DOHH2 (cell line): Measurements from ENCODE around the gene PAQR4.

ENCODE experiments used
- H3F3A ChIP-seq: fragments of 200-600 bp; sonication (generic), shearing (Covaris generic); 2 replicates; pipeline ENCODE4 v1.6.0; 2016; ENCODE audit warnings: antibody characterized with exemption, mild to moderate bottlenecking; ENCODE audit not compliant: control insufficient read depth, insufficient read depth
- H3K27ac ChIP-seq: fragments of 200-600 bp; sonication (generic); 2 replicates; pipeline ENCODE4 v1.5.1; 2014; ENCODE audit warnings: low read depth, mild to moderate bottlenecking, low read length, moderate library complexity
- H3K27me3 ChIP-seq: fragments of 200-600 bp; sonication (generic); 2 replicates; pipeline ENCODE4 v1.6.1; 2014; ENCODE audit warnings: mild to moderate bottlenecking, low read length, mixed read lengths; ENCODE audit not compliant: control insufficient read depth
- H3K36me3 ChIP-seq: fragments of 200-600 bp; sonication (generic); 2 replicates; pipeline ENCODE4 v1.6.1; 2014; ENCODE audit warnings: mild to moderate bottlenecking, low read length, moderate library complexity, mixed read lengths; ENCODE audit not compliant: control insufficient read depth
- H3K4me1 ChIP-seq: fragments of 200-600 bp; sonication (generic); 2 replicates; pipeline ENCODE4 v1.6.1; 2014; ENCODE audit warnings: mild to moderate bottlenecking, low read length, mixed read lengths; ENCODE audit not compliant: control insufficient read depth
- H3K4me2 ChIP-seq: fragments of 200-600 bp; sonication (generic); 2 replicates; pipeline ENCODE4 v1.6.0; 2014; ENCODE audit warnings: mild to moderate bottlenecking, low read length, moderate library complexity
- H3K4me3 ChIP-seq: fragments of 200-600 bp; sonication (generic); 2 replicates; pipeline ENCODE4 v1.5.1; 2014; ENCODE audit warnings: mild to moderate bottlenecking, low read length, mixed read lengths
- H3K79me2 ChIP-seq: fragments of 200-600 bp; sonication (generic); 2 replicates; pipeline ENCODE4 v1.6.1; 2014; ENCODE audit warnings: mild to moderate bottlenecking, low read length, mixed read lengths; ENCODE audit not compliant: control insufficient read depth
- H3K9me2 ChIP-seq: fragments of 200-600 bp; sonication (generic); replicated peaks from 2 replicates; pipeline ENCODE4 v1.6.1; 2014; ENCODE audit warnings: mild to moderate bottlenecking, low read length, mixed read lengths; ENCODE audit not compliant: control insufficient read depth
- H3K9me3 ChIP-seq: fragments of 200-600 bp; sonication (generic); 2 replicates; pipeline ENCODE4 v1.6.1; 2014; ENCODE audit warnings: antibody characterized with exemption, low read length, mixed read lengths; ENCODE audit not compliant: control insufficient read depth, insufficient read depth
- H4K20me1 ChIP-seq: fragments of 200-600 bp; sonication (generic); 2 replicates; pipeline ENCODE4 v1.6.0; 2014; ENCODE audit warnings: low read depth, mild to moderate bottlenecking, antibody characterized with exemption, low read length, moderate library complexity; ENCODE audit not compliant: control insufficient read depth, insufficient read depth
- EZH2phosphoT487 ChIP-seq: fragments of 200-600 bp; sonication (generic); IDR thresholded peaks from 2 replicates; pipeline ENCODE4 v1.6.1; 2017; ENCODE audit warnings: borderline replicate concordance, mild to moderate bottlenecking, antibody characterized with exemption, low read length, moderate library complexity, mixed read lengths
- TF ChIP-seq, protein P1 (sequence below): fragments of 200-600 bp; sonication (generic); IDR thresholded peaks from one replicate; pipeline ENCODE4 v1.5.1; 2014; ENCODE audit warnings: antibody characterized with exemption, mild to moderate bottlenecking, low read depth, low read length; ENCODE audit not compliant: poor library complexity, severe bottlenecking

The PAQR4 gene

DNA sequence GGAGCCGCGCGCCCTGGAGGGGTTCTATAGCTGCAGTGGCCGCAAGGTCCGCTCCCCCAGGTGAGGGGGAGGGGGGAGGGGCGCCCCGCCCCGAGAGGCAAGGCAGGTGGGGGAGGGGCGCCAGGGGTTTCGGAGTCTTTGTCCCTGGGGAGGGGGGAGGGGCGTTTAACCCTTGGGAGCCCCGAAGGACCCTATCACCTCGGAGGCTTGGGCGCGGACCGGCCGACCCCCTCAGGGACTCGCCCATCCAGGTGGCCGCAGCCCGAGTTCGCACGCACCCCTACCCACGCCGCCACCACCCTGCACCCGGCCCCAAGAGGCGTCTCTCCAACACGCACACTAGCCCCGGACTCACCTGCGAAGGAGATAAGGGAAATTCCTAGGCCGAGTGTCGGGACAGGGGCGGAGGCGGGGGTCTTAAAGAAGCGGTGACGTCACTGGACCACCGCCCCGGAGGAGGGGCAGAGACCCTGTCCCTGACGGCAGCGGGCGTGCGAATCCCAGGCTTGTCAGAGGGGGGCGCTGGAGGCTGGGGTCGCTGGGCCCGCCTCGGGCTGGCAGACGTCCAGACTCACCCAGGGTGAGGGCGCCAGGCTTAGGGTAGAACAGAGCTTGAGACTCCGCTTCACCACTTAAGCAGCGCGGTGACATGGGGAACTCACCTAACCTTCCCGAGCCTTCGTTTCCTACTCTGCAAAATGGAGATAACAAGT, 48.8 kb downstream of the PAQR4 start, which contains the start of gene CLDN6:
CLDN6 (minus strand) TSS at position 390 of the 713 bp plus-strand sequence. CDS start 2,162 bp downstream, outside the sequence.
- Histone ChIP-seq H3F3A (peaks cover 11% of the 10 kb centered on the region; the same call in 1 of the 2 replicates), H3K27ac (no peak within 1 kb of the TSS), H3K36me3 (no peaks in the 10 kb centered on the region), H3K9me2 (no peaks in the 10 kb centered on the region), H3K4me2 (no peak within 1 kb of the TSS), H3K4me1 (peaks cover 29% of the 10 kb centered on the region), H3K27me3 (no peaks in the 10 kb centered on the region), H3K79me2 (no peaks in the 10 kb centered on the region), H3K9me3 (no peaks in the 10 kb centered on the region), H3K4me3 (no peak within 1 kb of the TSS), H4K20me1 (no peaks in the 10 kb centered on the region)
- TF ChIP-seq, protein P1, sequence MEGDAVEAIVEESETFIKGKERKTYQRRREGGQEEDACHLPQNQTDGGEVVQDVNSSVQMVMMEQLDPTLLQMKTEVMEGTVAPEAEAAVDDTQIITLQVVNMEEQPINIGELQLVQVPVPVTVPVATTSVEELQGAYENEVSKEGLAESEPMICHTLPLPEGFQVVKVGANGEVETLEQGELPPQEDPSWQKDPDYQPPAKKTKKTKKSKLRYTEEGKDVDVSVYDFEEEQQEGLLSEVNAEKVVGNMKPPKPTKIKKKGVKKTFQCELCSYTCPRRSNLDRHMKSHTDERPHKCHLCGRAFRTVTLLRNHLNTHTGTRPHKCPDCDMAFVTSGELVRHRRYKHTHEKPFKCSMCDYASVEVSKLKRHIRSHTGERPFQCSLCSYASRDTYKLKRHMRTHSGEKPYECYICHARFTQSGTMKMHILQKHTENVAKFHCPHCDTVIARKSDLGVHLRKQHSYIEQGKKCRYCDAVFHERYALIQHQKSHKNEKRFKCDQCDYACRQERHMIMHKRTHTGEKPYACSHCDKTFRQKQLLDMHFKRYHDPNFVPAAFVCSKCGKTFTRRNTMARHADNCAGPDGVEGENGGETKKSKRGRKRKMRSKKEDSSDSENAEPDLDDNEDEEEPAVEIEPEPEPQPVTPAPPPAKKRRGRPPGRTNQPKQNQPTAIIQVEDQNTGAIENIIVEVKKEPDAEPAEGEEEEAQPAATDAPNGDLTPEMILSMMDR = peak; percentile 58
- no peak for TF ChIP-seq EZH2phosphoT487

DNA sequence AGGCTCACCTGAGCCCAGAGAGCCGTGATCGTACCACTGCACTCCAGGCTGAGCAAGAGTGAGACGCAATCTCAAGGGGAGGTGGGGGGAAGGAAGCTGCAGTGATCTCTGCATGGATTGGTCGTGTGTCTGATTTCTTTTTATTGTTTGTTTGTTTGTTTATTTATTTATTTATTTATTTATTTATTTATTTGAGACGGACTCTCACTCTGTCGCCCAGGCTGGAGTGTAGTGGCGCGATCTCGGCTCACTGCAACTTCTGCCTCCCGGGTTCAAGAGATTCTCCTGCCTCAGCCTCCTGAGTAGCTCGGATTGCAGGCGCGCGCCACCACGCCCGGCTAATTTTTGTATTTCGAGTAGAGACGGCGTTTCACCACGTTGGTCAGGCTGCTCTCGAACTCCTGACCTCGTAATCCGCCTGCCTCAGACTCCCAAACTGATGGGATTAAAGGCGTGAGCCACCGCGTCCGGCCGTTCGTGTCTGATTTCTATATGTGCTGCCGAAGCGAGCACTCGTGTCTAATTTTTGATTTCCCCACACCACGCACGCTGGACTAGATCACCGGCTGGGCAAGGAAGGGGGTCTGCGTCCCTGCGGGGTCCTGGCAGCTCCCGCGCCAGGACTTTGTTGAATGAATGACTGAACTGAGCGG, 50.6 kb downstream of the PAQR4 start:
- Histone ChIP-seq H3K27ac (no peak overlapping the region), H3F3A (peaks cover 11% of the 10 kb centered on the region; the same call in 1 of the 2 replicates), H3K27me3 (no peaks in the 10 kb centered on the region), H3K9me2 (no peaks in the 10 kb centered on the region), H3K79me2 (no peaks in the 10 kb centered on the region), H3K4me1 (peaks cover 36% of the 10 kb centered on the region), H3K4me3 (peak overlapping the region; percentile 68), H4K20me1 (no peaks in the 10 kb centered on the region), H3K9me3 (no peaks in the 10 kb centered on the region), H3K4me2 (peak overlapping the region; percentile 89), H3K36me3 (no peaks in the 10 kb centered on the region)
- no peak for TF ChIP-seq EZH2phosphoT487
- TF ChIP-seq, protein P1 = no peak

DNA sequence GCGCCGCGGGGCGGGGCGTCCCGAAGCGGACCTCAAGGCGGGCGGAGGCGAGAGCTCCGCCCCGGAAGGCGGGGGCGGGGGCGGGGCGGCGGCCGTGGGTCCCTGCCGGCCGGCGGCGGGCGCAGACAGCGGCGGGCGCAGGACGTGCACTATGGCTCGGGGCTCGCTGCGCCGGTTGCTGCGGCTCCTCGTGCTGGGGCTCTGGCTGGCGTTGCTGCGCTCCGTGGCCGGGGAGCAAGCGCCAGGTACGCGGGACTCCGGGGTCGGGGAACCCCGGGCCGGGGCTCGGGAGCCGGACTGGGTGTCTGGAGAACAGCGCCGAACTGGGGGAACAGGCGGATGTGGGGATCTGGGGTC, 51.1 kb downstream of the PAQR4 start, which contains the start of gene TNFRSF12A:
TNFRSF12A (plus strand) TSS at position 122 of the 357 bp plus-strand sequence; CDS start at position 152, 30 bp downstream.
- Histone ChIP-seq H3F3A (peaks cover 11% of the 10 kb centered on the region; the same call in 1 of the 2 replicates), H3K9me2 (no peaks in the 10 kb centered on the region), H3K4me1 (peaks cover 36% of the 10 kb centered on the region), H3K9me3 (no peaks in the 10 kb centered on the region), H3K27ac (no peak within 1 kb of the TSS), H4K20me1 (no peaks in the 10 kb centered on the region), H3K4me3 (peak within 1 kb of the TSS; percentile 68), H3K4me2 (peak within 1 kb of the TSS; percentile 89), H3K36me3 (no peaks in the 10 kb centered on the region), H3K79me2 (peaks cover 3% of the 10 kb centered on the region), H3K27me3 (no peaks in the 10 kb centered on the region)
- TF ChIP-seq, protein P1 = peak; percentile 32
- no peak for TF ChIP-seq EZH2phosphoT487
